Activated naive CD8-positive, alpha-beta T cell (primary cell): Measurements from ENCODE around the gene MND1.
A peak's percentile ranks its signal among the peaks of the same experiment; 100 is the strongest.
"Not testable (repeated sequence)": the region's sequence is repeated elsewhere in the genome, so short reads cannot be mapped to it uniquely, and the experiment has no call there.

ENCODE experiments used
- H3K27ac Mint-ChIP-seq: one replicate; pipeline ENCODE4 v1.8.0; 2021; ENCODE audit warnings: mixed read lengths
- H3K27me3 Mint-ChIP-seq: one replicate; pipeline ENCODE4 v1.8.0; 2021; ENCODE audit warnings: mixed read lengths
- H3K36me3 Mint-ChIP-seq: one replicate; pipeline ENCODE4 v1.8.0; 2021; ENCODE audit warnings: mixed read lengths
- H3K4me1 Mint-ChIP-seq: one replicate; pipeline ENCODE4 v1.8.0; 2021; ENCODE audit warnings: low read depth, mixed read lengths
- H3K4me3 Mint-ChIP-seq: one replicate; pipeline ENCODE4 v1.8.0; 2021; ENCODE audit warnings: mild to moderate bottlenecking, mixed read lengths
- H3K9me3 Mint-ChIP-seq: one replicate; pipeline ENCODE4 v1.8.0; 2021; ENCODE audit warnings: low read depth, mixed read lengths

MND1 gene

DNA sequence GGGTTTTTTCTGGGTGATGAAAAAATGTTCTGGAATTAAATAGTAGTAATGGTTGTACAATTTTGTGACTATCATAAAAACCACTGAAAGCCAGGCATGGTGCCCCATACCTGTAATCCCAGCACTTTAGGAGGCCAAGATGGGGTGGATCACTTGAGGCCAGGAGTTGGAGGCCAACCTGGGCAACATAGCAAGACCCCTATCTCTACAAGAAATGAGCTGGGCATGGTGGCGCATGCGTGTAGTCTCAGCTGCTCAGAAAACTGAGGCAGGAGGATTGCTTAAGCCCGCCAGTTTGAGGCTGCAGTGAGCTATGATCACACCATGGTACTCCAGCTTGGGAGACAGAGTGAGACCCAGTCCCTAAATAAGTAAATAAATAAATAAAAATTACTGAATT lies 63.4 kb downstream of the MND1 start:
- H3K36me3 Mint-ChIP-seq, result peaks cover 4% of the 10 kb centered on the region
- H3K27me3 Mint-ChIP-seq, result no peaks in the 10 kb centered on the region
- H3K4me3 Mint-ChIP-seq, result no peak overlapping the region
- peaks cover 11% of the 10 kb centered on the region for H3K4me1 Mint-ChIP-seq
- H3K9me3 Mint-ChIP-seq, result peaks cover 3% of the 10 kb centered on the region
- H3K27ac Mint-ChIP-seq, result no peak overlapping the region

DNA sequence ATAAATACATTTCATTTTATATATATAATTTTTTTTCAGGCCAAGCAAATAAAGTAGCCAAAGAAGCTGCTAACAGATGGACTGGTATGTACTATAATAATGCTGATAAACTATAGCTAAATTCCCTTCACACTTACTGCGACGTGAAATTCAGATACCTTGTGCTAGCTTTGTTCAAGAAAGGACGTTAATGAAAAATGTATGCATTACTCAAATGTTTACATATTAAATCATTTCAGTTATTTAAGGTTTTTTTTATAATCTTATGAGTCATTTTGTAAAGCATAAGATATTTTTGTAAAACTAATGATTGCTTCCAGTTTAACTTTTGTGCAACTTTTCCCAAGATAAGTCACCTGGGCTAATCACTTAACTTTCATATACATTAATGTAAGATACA lies 64.4 kb downstream of the MND1 start:
- Mint-ChIP-seq H3K27ac (no peak overlapping the region), H3K27me3 (no peaks in the 10 kb centered on the region), H3K4me1 (peaks cover 11% of the 10 kb centered on the region), H3K9me3 (peaks cover 3% of the 10 kb centered on the region), H3K36me3 (peaks cover 4% of the 10 kb centered on the region), H3K4me3 (no peak overlapping the region)

DNA sequence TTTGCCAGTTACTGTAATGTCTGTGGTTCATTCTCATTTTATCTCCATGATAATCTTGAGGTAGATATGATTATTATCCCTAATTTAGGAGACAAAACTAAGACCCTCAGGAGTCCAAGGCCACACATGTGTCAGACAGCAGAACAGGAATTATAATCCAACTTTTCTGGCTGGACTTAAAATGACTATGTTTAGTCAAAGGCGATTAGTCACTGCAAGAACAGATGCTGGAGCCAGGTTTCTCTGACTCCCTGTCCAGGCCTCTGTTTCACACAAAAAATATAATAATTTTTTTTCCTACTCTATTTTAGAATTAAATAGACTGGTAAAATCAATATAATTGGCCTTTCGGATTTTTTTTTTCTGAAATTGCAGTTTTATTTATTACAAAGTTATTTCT lies 64.9 kb downstream of the MND1 start:
- Mint-ChIP-seq H3K4me1 (peaks cover 11% of the 10 kb centered on the region), H3K36me3 (peaks cover 4% of the 10 kb centered on the region), H3K27me3 (no peaks in the 10 kb centered on the region), H3K27ac (no peak overlapping the region), H3K4me3 (no peak overlapping the region), H3K9me3 (peaks cover 3% of the 10 kb centered on the region)

DNA sequence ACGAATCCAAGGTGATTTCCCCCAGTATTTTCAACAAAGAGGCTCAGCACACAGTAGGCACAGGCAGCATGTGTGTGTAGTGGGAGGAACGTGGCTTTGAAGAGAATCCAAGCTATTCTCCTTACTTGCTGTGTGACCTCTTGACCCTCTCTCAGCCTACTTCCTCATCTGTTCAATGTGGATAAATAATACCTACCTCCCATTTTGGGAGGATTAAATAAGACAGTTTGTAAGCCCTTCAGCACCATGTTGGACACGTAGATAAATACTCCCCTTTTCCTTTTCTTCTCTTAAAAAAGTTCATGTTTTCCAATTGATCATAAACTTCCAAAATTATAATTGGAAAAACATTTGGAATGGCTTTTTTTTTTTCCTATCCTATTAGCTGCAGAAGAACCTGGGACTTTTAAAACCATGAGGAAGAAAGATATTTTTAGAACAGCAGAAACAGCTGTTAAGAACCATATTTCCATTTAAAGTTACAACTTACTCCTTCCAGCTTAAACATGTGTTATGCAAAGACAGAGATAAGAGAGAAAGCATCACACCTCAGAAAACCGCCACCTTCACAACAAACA lies 65.5 kb downstream of the MND1 start:
- Mint-ChIP-seq H3K27ac (no peak overlapping the region), H3K9me3 (peaks cover 3% of the 10 kb centered on the region), H3K36me3 (peaks cover 4% of the 10 kb centered on the region), H3K4me3 (no peak overlapping the region), H3K4me1 (peaks cover 11% of the 10 kb centered on the region), H3K27me3 (no peaks in the 10 kb centered on the region)

DNA sequence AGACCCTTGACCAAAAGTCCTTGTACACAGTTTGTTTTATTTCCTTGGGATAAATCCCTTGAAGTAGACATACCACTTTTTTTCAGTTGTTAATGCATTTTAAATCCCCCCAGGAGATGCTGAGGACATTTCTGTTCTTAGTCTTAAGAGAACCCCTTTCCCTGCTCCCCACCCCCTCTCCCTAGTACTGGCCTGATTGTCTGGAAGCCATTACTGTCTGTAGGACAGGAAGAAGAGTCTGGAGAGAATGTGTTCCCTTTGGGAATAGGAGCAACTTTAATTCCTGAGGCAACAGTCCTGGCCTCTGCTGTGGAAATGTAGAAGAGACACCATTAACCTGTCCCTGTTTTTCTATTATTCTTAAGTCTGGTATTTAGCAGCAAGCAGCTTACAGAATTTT lies 69.4 kb downstream of the MND1 start:
- no peak overlapping the region for H3K27ac Mint-ChIP-seq

DNA sequence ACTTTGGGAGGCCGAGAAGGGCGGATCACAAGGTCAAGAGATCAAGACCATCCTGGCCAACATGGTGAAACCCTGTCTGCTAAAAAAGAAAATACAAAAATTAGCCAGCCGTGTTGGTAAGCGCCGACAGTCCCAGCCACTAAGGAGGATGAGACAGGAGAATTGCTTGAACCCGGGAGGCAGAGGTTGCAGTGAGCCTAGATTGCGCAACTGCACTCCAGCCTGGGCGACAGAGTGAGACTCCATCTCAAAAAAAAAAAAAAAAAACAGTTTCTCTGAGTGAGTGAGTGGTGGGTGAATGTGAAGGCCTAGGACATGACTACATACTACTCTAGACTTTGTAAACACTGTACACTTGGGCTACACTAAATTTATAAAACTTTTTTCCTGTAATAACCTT lies 72.0 kb downstream of the MND1 start:
- not testable (repeated sequence) for H3K4me3 Mint-ChIP-seq, H3K27ac Mint-ChIP-seq, H3K27me3 Mint-ChIP-seq, H3K4me1 Mint-ChIP-seq, H3K36me3 Mint-ChIP-seq, H3K9me3 Mint-ChIP-seq

More for the DNA sequence above, 69.4 kb downstream of the MND1 start:
- no peaks in the 10 kb centered on the region for H3K9me3 Mint-ChIP-seq
- H3K36me3 Mint-ChIP-seq, result no peaks in the 10 kb centered on the region
- peaks cover 11% of the 10 kb centered on the region for H3K4me1 Mint-ChIP-seq
- H3K4me3 Mint-ChIP-seq, result no peak overlapping the region
- H3K27me3 Mint-ChIP-seq, result no peaks in the 10 kb centered on the region

DNA sequence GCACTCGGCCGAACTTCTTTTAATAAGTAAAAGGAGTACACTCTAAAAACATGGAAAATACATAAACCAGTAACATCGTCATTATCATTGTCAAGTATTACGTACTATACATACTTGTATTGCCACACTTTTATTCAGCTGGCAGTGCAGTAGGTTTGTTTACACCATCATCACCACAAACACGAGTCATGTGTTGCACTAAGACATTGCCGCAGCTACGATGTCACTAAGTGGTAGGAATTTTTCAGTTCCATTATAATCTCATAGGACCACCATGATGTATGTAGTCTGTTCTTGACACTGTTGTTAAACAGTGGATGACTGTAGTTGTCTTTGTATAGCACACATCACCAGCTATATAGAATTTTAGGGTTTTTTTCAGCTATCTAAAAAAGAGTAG lies 73.6 kb downstream of the MND1 start:
- no peaks in the 10 kb centered on the region for H3K36me3 Mint-ChIP-seq
- no peaks in the 10 kb centered on the region for H3K27me3 Mint-ChIP-seq
- peaks cover 3% of the 10 kb centered on the region for H3K4me1 Mint-ChIP-seq
- no peaks in the 10 kb centered on the region for H3K9me3 Mint-ChIP-seq
- no peak overlapping the region for H3K4me3 Mint-ChIP-seq
- no peak overlapping the region for H3K27ac Mint-ChIP-seq

DNA sequence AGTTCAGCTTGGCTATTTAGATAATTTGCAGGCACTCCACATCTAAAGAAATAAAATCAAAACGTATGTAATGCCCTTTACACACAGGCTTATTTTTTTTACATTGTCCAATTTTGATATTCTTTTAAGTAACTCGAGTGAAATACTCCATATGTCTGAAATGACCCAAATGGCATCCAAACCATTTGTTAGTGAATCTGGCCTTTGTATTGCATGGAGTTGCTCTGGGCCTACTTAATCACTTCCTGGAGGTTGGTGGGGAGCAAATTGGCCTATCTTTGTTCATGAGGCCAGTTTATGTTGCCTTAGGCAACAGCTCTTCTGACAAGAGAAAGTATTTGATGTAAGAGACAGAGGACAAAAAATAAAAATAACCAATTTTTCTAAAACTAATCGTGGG lies 74.1 kb downstream of the MND1 start:
- Mint-ChIP-seq H3K27me3 (no peaks in the 10 kb centered on the region), H3K27ac (no peak overlapping the region), H3K4me1 (peaks cover 3% of the 10 kb centered on the region), H3K4me3 (no peak overlapping the region), H3K36me3 (no peaks in the 10 kb centered on the region), H3K9me3 (no peaks in the 10 kb centered on the region)

DNA sequence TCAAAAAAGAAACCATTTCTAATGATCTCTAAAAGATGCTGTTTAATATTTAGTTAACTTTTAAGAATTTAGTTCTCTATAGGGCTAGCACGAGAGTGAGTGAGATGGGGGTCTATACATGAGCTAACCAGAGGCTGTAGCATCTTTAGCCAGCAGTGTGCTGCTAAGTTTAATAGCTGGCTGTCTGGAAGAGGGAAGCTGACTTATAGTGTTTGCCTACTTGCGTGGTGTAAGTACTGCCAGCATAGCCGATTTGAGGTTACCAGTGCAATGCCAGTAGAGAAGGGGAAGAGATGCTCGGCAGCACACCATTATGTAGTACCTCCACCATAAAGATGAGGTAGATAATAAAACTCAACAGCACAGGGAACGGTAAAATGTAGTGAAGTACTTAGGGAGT lies 74.5 kb downstream of the MND1 start:
- peaks cover 3% of the 10 kb centered on the region for H3K4me1 Mint-ChIP-seq
- H3K27ac Mint-ChIP-seq, result peak overlapping the region; percentile 59
- no peak overlapping the region for H3K4me3 Mint-ChIP-seq
- H3K36me3 Mint-ChIP-seq, result no peaks in the 10 kb centered on the region
- no peaks in the 10 kb centered on the region for H3K9me3 Mint-ChIP-seq
- H3K27me3 Mint-ChIP-seq, result no peaks in the 10 kb centered on the region

DNA sequence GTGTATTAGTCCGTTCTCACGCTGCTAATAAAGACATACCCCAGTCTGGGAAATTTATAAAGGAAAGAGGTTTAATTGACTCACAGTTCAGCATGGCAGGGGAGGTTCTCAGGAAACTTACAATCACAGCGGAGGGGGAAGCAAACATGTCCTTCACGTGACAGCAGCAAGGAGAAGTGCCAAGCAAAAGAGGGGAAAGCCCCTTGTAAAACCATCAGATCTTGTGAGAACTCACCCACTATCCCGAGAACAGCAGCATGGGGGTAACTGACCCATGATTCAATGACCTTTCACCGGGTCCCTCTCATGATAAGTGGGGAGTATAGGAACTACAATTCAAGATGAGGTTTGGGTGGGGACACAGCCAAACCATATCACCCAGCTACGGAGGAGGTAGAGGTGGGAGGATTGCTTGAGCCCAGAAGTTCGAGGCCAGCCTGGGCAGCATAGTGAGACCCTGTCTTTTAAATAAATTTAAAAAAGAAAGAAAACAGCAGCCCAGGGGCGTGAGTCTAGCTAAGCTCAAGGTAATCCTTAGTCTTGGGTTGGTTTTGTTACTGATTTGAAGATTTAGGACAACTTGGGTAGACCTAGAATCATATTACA lies 75.3 kb downstream of the MND1 start:
- Mint-ChIP-seq H3K4me3 (no peak overlapping the region), H3K27me3 (no peaks in the 10 kb centered on the region), H3K4me1 (peaks cover 7% of the 10 kb centered on the region), H3K9me3 (no peaks in the 10 kb centered on the region), H3K27ac (no peak overlapping the region), H3K36me3 (no peaks in the 10 kb centered on the region)

DNA sequence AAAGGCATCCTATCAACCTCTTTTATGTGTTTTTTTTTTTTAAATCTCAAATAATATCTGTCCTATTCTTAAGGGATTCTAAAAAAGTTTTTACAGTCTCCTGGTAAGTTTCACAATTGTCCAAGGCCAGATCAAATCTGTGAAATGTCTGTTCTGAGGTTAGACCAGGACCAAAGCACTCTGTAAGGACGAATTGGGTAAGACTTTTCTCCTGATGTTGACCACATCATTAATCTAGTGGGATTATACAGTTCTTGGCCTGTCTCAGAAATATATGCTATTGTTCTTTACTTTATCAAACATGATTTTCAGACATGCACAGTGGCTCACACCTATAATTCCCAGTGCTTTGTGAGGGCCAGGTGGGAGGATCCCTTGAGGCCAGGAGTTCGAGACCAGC lies 75.9 kb downstream of the MND1 start:
- H3K27me3 Mint-ChIP-seq, result no peaks in the 10 kb centered on the region
- H3K9me3 Mint-ChIP-seq, result no peaks in the 10 kb centered on the region
- no peak overlapping the region for H3K4me3 Mint-ChIP-seq
- no peak overlapping the region for H3K27ac Mint-ChIP-seq
- H3K36me3 Mint-ChIP-seq, result no peaks in the 10 kb centered on the region
- H3K4me1 Mint-ChIP-seq, result peaks cover 7% of the 10 kb centered on the region

DNA sequence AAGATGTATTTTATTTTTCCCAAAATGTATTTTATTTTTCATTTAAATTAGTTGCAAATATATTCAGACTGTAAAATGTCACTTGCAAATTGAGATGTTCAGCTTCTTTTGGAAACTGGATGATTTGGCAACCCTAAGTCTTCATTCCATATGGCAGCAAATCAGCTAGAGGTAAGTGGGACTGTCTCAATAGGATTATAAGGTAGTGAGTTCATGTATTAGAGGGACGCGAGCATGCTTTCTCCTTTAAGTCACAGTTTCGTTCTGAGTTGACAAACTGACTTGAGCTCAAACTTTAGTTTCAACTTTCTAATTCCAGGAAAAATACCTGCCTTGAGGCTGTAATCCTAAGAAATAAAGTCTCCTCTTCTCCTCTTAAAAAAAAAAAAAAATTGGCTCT lies 77.5 kb downstream of the MND1 start:
- Mint-ChIP-seq H3K4me3 (no peak overlapping the region), H3K9me3 (no peaks in the 10 kb centered on the region), H3K27me3 (no peaks in the 10 kb centered on the region), H3K4me1 (peaks cover 17% of the 10 kb centered on the region), H3K27ac (no peak overlapping the region), H3K36me3 (no peaks in the 10 kb centered on the region)

DNA sequence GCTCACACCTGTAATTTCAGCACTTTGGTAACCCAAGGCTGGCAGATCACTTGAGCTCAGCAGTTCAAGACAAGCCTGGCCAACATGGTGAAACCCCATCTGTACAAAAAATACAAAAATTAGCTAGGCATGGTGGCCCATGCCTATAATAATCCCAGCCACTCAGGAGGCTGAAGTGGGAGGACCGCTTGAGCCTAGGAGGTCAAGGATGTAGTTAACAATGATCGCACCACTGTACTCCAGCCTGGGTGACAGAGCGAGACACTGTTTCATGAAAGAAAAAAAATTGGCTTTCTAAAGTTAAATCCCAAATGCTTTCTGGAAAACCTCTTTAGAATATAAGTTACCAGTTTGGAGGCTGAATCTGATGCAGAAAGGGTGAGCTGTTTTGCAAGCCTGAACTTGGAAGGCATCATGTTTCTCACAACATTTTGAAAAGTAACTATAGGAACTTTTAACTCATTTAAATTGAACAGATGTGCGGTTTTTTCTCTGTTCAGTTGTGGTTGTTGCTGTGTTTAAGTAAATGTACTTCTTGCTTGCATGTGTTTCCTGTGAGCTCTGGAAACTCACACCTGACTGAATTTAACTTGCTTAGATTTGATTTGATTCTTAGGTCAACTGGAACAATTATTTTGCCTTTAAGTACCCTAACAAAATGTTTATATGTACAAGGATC lies 81.9 kb downstream of the MND1 start:
- Mint-ChIP-seq H3K27ac (peak overlapping the region; percentile 76), H3K4me3 (peak overlapping the region; percentile 53), H3K9me3 (no peaks in the 10 kb centered on the region), H3K4me1 (peaks cover 57% of the 10 kb centered on the region), H3K27me3 (no peaks in the 10 kb centered on the region), H3K36me3 (peaks cover 3% of the 10 kb centered on the region)

DNA sequence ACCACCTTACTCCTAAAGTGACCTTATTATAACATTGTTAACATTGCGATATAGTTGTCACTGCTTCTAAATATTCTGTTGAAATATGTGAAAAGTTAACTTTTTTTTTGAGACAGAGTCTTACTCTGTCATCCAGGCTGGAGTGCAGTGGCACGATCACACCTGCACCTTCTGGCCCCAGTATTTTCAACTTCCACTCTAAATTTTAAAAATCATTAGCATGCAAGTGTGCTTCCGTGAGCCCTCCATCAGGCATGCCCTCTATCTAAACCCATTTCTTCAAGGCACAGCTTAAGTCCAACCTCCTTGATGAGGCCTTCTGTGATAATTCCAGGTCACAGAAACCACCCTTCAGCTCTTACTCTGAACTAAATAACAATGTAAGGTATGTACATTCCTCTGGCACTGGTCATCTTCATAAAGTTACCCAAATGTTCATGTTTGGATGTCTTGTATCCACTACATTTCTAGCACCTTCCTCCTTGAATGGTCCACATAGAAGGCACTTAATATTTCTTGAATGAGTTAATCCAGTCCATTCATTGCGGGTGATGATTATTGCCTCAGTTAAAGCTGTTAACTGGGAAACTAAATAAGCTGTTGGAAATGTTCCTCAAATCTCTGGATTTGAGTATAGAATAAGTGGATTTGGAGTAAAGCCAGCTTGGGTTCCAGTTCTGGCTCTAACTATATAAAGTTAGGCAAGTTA lies 83.0 kb downstream of the MND1 start:
- H3K27ac Mint-ChIP-seq, result peak overlapping the region; percentile 76
- no peak overlapping the region for H3K4me3 Mint-ChIP-seq
- peaks cover 60% of the 10 kb centered on the region for H3K4me1 Mint-ChIP-seq
- no peaks in the 10 kb centered on the region for H3K27me3 Mint-ChIP-seq
- H3K36me3 Mint-ChIP-seq, result peaks cover 3% of the 10 kb centered on the region
- no peaks in the 10 kb centered on the region for H3K9me3 Mint-ChIP-seq

DNA sequence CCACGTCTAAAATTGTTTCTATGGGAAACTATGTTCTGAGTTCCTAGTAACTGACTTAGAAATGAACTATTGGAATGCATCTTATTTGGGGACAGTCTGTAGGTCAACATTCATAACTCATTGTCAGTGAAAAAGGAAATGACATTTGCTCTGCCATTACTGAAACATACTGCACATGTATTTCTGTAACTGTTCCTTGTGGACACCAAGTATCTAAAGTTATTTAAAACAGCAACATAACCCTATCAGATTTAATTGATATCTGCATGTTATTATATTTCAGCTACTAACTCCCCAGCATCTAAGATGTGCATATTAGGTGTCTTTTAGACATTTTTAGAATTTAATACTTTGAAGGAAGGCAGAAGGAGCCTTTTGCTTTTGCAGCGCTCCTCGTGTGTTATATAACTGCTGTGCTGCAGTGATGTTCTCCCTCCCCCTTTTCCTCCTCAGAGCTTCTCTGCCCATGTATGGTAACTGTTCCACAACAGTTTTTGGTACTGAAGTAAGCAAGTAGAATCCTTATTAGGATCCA lies 84.5 kb downstream of the MND1 start:
- peaks cover 3% of the 10 kb centered on the region for H3K36me3 Mint-ChIP-seq
- H3K9me3 Mint-ChIP-seq, result no peaks in the 10 kb centered on the region
- no peaks in the 10 kb centered on the region for H3K27me3 Mint-ChIP-seq
- peaks cover 72% of the 10 kb centered on the region for H3K4me1 Mint-ChIP-seq
- H3K27ac Mint-ChIP-seq, result peak overlapping the region; percentile 38
- peak overlapping the region; percentile 48 for H3K4me3 Mint-ChIP-seq
